GM13977 (cell line): Measurements from ENCODE around the gene TMOD2.

Source experiments
- DNase-seq: peaks from one replicate; pipeline ENCODE4 v3.0.0; 2012; ENCODE audit warnings: low spot score
- in situ Hi-C: fragments of 300-500 bp; cut with MboI; formaldehyde crosslinking; loops from one replicate; pipeline ENCODE4 v1.12.0; 2022; ENCODE audit warnings: low sequenced_read_pairs, low pct_unique_long_range_greater_than_20kb, mixed read lengths, inconsistent platforms; ENCODE audit not compliant: unreplicated experiment
- TF ChIP-seq, protein P1 (sequence below): IDR thresholded peaks from 2 replicates; pipeline ENCODE4 v1.5.1; 2012; ENCODE audit warnings: mild to moderate bottlenecking, control low read depth; ENCODE audit not compliant: insufficient read depth; ENCODE audit errors: extremely low read depth, missing control alignments

TMOD2 gene

GRCh38 chr15:51735228-51736010 is 16.0 kb upstream of the TMOD2 start:
- no peak for DNase-seq
- TF ChIP-seq, protein P1, sequence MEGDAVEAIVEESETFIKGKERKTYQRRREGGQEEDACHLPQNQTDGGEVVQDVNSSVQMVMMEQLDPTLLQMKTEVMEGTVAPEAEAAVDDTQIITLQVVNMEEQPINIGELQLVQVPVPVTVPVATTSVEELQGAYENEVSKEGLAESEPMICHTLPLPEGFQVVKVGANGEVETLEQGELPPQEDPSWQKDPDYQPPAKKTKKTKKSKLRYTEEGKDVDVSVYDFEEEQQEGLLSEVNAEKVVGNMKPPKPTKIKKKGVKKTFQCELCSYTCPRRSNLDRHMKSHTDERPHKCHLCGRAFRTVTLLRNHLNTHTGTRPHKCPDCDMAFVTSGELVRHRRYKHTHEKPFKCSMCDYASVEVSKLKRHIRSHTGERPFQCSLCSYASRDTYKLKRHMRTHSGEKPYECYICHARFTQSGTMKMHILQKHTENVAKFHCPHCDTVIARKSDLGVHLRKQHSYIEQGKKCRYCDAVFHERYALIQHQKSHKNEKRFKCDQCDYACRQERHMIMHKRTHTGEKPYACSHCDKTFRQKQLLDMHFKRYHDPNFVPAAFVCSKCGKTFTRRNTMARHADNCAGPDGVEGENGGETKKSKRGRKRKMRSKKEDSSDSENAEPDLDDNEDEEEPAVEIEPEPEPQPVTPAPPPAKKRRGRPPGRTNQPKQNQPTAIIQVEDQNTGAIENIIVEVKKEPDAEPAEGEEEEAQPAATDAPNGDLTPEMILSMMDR, result peak; percentile 47
- in situ Hi-C loops, result no loop called here

- peak; percentile 44 for DNase-seq
- in situ Hi-C loops, result no loop called here
- TF ChIP-seq, protein P1, result no peak
These were observed 15.3 kb upstream of the TMOD2 start for GRCh38 chr15:51736069-51736468.

- TF ChIP-seq, protein P1, result no peak
- peak; percentile 71 for DNase-seq
- in situ Hi-C loops, result no loop called here
These were observed 14.5 kb upstream of the TMOD2 start for GRCh38 chr15:51736751-51737521.

DNA sequence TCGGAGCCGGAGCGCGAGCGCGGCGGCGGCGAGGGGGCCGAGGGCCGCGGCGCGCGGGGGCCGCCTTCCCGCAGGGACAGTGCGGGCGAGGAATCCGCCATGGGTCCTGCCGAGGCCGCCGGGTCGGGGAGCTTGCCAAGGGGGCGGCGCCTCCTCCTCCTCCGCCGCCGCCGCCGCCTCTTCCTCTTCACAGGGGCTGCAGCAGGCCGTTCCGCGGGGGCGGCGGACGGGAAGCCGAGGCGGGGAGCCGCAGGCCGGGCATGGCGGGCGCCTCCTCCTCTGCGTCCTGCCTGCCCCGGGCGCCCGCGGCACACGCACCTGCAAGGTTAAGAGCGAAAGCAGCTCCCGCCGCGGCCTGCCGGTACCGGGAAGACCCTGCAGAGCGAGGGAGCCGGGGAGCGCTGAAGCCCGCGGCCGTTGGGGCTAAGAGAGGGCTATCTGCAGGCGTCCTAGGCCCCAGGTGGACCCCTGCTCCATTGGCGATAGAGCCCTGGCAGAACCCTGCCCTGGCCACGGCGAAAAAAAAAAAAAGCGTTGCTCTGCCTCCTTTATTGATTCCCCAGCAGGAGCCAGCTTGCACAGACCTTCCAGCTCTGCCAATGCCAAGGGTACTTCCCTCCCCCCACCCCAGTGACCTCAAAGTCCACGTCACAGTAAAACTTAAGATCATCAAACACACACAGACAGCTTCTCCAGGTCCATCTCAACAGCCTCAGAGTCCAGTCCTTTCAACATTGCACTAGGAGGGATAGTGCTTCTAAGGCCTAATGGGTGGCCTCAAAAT is 13.7 kb upstream of the TMOD2 start, which contains the start of gene LYSMD2:
Gene LYSMD2 (minus strand): TSS at position 134 of the 784 bp plus-strand sequence. CDS start 33 bp downstream, at position 101.
- DNase-seq, result peak; percentile 71
- TF ChIP-seq, protein P1, result no peak
- in situ Hi-C loops, result no loop called here

DNA sequence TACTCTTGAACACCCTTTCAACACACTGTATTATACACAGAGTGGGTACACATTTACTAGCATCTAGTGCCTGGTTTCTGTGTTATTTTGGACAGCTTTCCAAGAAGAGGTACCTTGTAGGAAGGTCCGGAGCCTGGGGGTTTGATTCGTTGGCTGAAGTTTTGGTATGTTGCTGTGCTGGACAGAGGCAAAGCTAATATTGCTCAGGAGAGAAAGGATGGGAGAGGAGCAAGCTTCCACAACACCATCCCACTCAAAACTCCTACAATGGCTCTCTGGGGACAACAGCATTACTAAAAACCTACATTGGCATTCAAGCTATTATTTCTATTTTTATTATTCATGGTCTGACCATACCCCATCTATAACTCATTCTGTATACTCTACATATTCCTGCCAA is 12.8 kb upstream of the TMOD2 start:
- in situ Hi-C loops, result no loop called here
- TF ChIP-seq, protein P1, result no peak

GRCh38 chr15:51739061-51739712 is 12.2 kb upstream of the TMOD2 start:
- TF ChIP-seq, protein P1, result no peak
- DNase-seq, result no peak
- in situ Hi-C loops, result no loop called here

More for the DNA sequence above, 12.8 kb upstream of the TMOD2 start:
- no peak for DNase-seq
